ENCODE data around the gene ZNF385B.
A peak's percentile ranks its signal among the peaks of the same experiment; 100 is the strongest.

The ZNF385B gene

DNA sequence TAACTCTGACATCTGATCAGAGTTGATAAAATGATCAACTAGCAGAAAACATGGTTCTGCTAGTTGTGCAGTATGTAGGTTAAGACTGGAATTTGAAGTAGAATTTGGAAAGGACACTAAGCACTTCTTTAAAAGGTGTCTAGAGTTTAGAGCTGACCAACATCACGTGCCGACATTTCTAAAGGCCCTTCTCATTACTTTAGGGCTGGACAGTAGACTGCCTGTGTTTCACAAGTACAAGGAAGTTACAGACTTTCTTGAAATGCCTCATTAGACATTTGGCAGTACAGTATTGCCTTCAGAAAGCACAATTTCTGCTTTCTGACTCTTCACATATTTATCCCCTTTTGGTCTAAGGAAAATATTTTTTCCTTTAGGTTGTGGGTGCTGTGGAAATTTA, 255.3 kb downstream of the ZNF385B start:
- no peak overlapping the region for H3K4me3 ChIP-seq (ENCODE audit: low read depth, low read length)
- no peak for DNase-seq (ENCODE audit: low read depth)
- TF ChIP-seq, protein P1, sequence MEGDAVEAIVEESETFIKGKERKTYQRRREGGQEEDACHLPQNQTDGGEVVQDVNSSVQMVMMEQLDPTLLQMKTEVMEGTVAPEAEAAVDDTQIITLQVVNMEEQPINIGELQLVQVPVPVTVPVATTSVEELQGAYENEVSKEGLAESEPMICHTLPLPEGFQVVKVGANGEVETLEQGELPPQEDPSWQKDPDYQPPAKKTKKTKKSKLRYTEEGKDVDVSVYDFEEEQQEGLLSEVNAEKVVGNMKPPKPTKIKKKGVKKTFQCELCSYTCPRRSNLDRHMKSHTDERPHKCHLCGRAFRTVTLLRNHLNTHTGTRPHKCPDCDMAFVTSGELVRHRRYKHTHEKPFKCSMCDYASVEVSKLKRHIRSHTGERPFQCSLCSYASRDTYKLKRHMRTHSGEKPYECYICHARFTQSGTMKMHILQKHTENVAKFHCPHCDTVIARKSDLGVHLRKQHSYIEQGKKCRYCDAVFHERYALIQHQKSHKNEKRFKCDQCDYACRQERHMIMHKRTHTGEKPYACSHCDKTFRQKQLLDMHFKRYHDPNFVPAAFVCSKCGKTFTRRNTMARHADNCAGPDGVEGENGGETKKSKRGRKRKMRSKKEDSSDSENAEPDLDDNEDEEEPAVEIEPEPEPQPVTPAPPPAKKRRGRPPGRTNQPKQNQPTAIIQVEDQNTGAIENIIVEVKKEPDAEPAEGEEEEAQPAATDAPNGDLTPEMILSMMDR (IDR thresholded peaks at IDR 0.05; ENCODE audit: insufficient read depth, low read depth, low read length, missing control alignments): no peak

DNA sequence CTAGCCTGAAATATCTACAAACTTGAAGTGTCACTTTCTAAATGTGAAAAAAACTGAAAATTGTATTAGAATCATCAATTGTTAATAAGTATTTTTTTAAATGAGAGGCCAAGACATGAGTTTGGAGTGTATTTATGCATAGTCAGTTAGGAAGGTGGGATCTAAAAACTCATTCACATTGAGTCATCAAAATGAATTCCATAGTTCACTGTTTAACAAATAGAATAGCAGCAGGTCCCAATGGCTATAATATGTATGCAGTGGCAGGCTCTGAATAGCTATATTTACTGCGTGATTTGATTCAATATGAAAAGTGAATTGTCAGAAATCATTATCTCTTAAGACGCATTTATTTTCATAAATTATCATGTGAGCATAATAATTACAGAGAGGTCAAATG, 256.1 kb downstream of the ZNF385B start:
- TF ChIP-seq, protein P1 (IDR thresholded peaks at IDR 0.05; ENCODE audit: insufficient read depth, low read depth, low read length, missing control alignments): no peak
- H3K4me3 ChIP-seq (ENCODE audit: low read depth, low read length): no peak overlapping the region
- DNase-seq (ENCODE audit: low read depth): no peak

DNA sequence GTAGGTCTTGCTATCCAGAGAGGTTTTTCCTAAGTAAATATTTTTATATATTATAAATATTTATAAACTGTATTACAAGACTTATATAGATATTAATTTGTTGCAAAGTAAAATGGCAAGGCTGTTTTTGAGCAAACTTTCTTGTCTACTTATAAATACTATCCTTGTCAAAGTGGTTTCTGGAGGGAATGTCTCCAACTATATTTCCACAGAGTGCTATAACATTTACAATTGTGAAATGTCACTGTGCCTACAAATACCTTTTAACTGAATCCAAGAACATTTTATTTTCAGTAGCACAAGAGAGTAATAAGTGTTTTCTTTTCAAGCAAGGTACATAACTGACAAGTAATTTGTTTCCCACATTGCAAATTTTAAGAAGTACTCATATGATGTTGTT, 256.8 kb downstream of the ZNF385B start:
- TF ChIP-seq, protein P1 (IDR thresholded peaks at IDR 0.05; ENCODE audit: insufficient read depth, low read depth, low read length, missing control alignments): no peak
- no peak for DNase-seq (ENCODE audit: low read depth)
- H3K4me3 ChIP-seq (ENCODE audit: low read depth, low read length): no peak overlapping the region

DNA sequence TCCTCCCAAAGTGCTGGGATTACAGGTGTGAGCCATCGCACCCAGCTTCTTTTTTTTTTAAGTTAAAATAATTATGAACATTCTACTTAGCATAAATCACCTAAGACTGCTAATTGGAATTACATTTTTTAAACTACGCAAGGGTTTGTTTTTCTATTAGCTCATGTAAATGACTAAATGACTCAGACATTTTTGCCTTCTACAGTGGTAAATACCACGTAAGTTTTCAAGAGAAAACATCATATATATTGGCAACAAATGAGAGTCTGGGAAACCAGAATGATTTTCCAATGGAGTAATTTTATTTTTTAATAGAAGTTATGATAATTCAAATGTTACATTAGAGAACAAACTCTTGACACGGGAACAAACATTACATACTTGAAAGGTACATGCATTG, 259.0 kb downstream of the ZNF385B start:
- no peak overlapping the region for H3K4me3 ChIP-seq (ENCODE audit: low read depth, low read length)
- TF ChIP-seq, protein P1 (IDR thresholded peaks at IDR 0.05; ENCODE audit: insufficient read depth, low read depth, low read length, missing control alignments): no peak
- no peak for DNase-seq (ENCODE audit: low read depth)

DNA sequence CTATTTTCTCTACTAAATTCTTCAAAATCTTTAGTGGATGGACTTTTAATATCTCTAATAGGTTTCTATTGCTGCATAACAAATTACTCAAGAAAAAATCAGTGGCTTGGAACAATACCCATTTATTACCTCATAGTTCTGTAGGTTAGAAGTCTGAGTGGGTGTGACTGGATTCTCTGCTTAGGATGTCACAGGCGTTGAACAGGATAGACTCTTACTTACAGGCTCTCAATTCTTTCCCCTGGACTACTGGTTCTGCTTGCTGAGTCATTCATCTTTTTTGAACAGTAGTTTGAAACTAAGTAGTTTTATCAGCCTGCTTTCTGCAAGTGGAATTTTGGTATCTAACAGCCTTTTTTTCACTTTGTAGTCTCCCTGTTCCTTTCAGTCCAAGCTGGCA, 265.4 kb downstream of the ZNF385B start:
- no peak for DNase-seq (ENCODE audit: low read depth)
- TF ChIP-seq, protein P1 (IDR thresholded peaks at IDR 0.05; ENCODE audit: insufficient read depth, low read depth, low read length, missing control alignments): no peak
- H3K4me3 ChIP-seq (ENCODE audit: low read depth, low read length): no peak overlapping the region

DNA sequence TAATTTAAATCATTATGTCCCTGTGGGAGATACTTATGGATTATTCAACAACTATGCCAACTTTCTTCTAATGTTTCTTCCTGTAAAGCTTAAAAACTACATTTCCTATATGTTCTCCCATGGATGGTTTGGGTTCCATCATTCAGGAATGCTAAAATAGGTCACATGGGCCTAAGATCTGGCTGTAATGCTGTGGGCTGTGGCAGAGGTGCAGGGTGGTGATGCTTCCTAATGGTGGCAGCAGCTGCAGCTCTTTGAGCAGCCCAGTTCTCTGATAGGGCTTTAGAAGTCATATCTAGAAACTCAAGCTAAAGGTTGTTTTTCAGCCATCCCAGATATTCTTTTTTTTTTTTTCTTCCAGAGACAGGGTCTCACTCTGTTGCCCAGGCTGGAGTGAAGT, 266.1 kb downstream of the ZNF385B start:
- DNase-seq (ENCODE audit: low read depth): peak; percentile 4

More for the DNA sequence above, 266.1 kb downstream of the ZNF385B start:
- no peak overlapping the region for H3K4me3 ChIP-seq (ENCODE audit: low read depth, low read length)
- TF ChIP-seq, protein P1 (IDR thresholded peaks at IDR 0.05; ENCODE audit: insufficient read depth, low read depth, low read length, missing control alignments): peak; percentile 12

Measured in GM12865 (cell line).